HUES6 (cell line): ENCODE results near the gene QRSL1.

Experiments used
- H3K27ac ChIP-seq: 2 replicates; pipeline ENCODE4 v1.7.0; 2013; ENCODE audit warnings: low read depth, mild to moderate bottlenecking, low read length, inconsistent platforms
- H3K27me3 ChIP-seq: 2 replicates; pipeline ENCODE4 v1.6.1; 2013; ENCODE audit warnings: low read length; ENCODE audit not compliant: control insufficient read depth, insufficient read depth
- H3K36me3 ChIP-seq: 2 replicates; pipeline ENCODE4 v1.6.1; 2013; ENCODE audit warnings: low read length; ENCODE audit not compliant: control insufficient read depth, insufficient read depth
- H3K4me1 ChIP-seq: 2 replicates; pipeline ENCODE4 v1.6.1; 2013; ENCODE audit warnings: low read length; ENCODE audit not compliant: control insufficient read depth, insufficient read depth
- H3K4me3 ChIP-seq: 2 replicates; pipeline ENCODE4 v1.5.1; 2013; ENCODE audit warnings: low read depth, low read length
- H3K9ac ChIP-seq: one replicate; pipeline ENCODE4 v1.6.1; 2013; ENCODE audit warnings: mild to moderate bottlenecking, low read length
- H3K9me3 ChIP-seq: 2 replicates; pipeline ENCODE4 v1.6.1; 2013; ENCODE audit warnings: low read depth, low read length; ENCODE audit not compliant: control insufficient read depth, insufficient read depth

The QRSL1 gene

GRCh38 chr6:106702046-106702445 is 72.7 kb downstream of the QRSL1 start:
- Histone ChIP-seq H3K27ac (no peak overlapping the region), H3K27me3 (no peaks in the 10 kb centered on the region), H3K4me1 (peaks cover 5% of the 10 kb centered on the region; the same call in 1 of the 2 replicates), H3K36me3 (no peaks in the 10 kb centered on the region), H3K4me3 (no peak overlapping the region), H3K9ac (no peak overlapping the region), H3K9me3 (peaks cover 21% of the 10 kb centered on the region)

- Histone ChIP-seq H3K9me3 (peaks cover 21% of the 10 kb centered on the region), H3K27ac (no peak overlapping the region), H3K9ac (no peak overlapping the region), H3K4me3 (no peak overlapping the region), H3K4me1 (peaks cover 5% of the 10 kb centered on the region; the same call in 1 of the 2 replicates), H3K36me3 (no peaks in the 10 kb centered on the region), H3K27me3 (no peaks in the 10 kb centered on the region)
These were observed 73.2 kb downstream of the QRSL1 start for GRCh38 chr6:106702451-106703110.

GRCh38 chr6:106704327-106704726 is 74.9 kb downstream of the QRSL1 start:
- H3K9ac ChIP-seq = no peak overlapping the region
- H3K4me1 ChIP-seq = peaks cover 5% of the 10 kb centered on the region; the same call in 1 of the 2 replicates
- H3K27ac ChIP-seq = no peak overlapping the region
- no peak overlapping the region for H3K4me3 ChIP-seq
- no peaks in the 10 kb centered on the region for H3K36me3 ChIP-seq
- no peaks in the 10 kb centered on the region for H3K27me3 ChIP-seq
- peaks cover 21% of the 10 kb centered on the region for H3K9me3 ChIP-seq

DNA sequence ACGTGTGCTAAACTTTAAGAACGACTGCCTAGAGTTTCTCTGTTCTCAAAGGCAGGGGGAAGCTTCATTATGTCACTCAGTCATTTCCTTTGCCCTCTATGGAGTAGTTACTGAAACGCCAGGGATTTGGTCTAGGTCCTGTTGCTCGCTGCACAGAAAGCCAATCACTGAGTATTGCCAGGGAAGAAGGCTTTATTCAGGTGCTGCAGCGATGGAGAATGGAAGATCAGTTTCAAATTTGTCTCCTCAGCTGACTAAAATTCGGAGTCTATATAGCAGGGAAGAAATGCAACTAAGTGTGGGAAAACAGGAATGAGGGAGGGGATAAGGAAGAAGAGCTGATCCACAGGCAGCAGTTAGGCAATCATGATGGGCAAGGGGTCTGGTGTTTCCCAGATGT is 75.8 kb downstream of the QRSL1 start:
- H3K4me3 ChIP-seq = no peak overlapping the region
- no peak overlapping the region for H3K9ac ChIP-seq
- no peaks in the 10 kb centered on the region for H3K36me3 ChIP-seq
- H3K27ac ChIP-seq = no peak overlapping the region
- no peaks in the 10 kb centered on the region for H3K27me3 ChIP-seq
- H3K4me1 ChIP-seq = peaks cover 6% of the 10 kb centered on the region; the same call in 1 of the 2 replicates
- H3K9me3 ChIP-seq = peaks cover 21% of the 10 kb centered on the region

- H3K36me3 ChIP-seq = no peaks in the 10 kb centered on the region
- H3K9ac ChIP-seq = no peak overlapping the region
- H3K27ac ChIP-seq = no peak overlapping the region
- peaks cover 8% of the 10 kb centered on the region for H3K9me3 ChIP-seq
- peaks cover 8% of the 10 kb centered on the region; the same call in 1 of the 2 replicates for H3K4me1 ChIP-seq
- no peaks in the 10 kb centered on the region for H3K27me3 ChIP-seq
- H3K4me3 ChIP-seq = no peak overlapping the region
These were observed 81.2 kb downstream of the QRSL1 start for GRCh38 chr6:106710580-106710979.

GRCh38 chr6:106714281-106714680 is 84.9 kb downstream of the QRSL1 start:
- no peak overlapping the region for H3K27ac ChIP-seq
- H3K4me1 ChIP-seq = peaks cover 12% of the 10 kb centered on the region; the same call in 1 of the 2 replicates
- H3K36me3 ChIP-seq = no peaks in the 10 kb centered on the region
- H3K9me3 ChIP-seq = no peaks in the 10 kb centered on the region
- no peak overlapping the region for H3K9ac ChIP-seq
- H3K4me3 ChIP-seq = no peak overlapping the region
- no peaks in the 10 kb centered on the region for H3K27me3 ChIP-seq

DNA sequence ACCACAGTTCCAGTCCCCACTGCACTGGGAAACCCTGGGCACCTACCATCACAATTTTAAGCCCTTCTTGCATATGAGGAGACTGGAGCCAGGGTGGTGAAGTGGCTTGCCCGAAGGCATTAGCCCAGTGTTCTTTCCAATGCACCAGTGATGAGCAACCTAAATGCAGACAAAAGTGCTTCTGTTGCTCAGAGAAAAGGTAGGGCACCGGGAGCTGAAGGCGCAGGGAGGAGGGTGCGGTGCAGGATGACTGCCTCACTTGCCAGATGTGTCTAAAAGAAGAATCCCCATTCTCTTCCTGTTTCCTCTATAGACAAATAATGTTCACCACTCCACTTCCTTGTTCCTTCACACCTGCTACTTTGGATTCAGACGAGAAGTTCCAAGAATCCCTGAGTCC is 86.5 kb downstream of the QRSL1 start:
- Histone ChIP-seq H3K36me3 (no peaks in the 10 kb centered on the region), H3K9me3 (no peaks in the 10 kb centered on the region), H3K9ac (no peak overlapping the region), H3K27me3 (no peaks in the 10 kb centered on the region), H3K4me3 (no peak overlapping the region), H3K27ac (no peak overlapping the region), H3K4me1 (peaks cover 10% of the 10 kb centered on the region; the same call in 1 of the 2 replicates)

DNA sequence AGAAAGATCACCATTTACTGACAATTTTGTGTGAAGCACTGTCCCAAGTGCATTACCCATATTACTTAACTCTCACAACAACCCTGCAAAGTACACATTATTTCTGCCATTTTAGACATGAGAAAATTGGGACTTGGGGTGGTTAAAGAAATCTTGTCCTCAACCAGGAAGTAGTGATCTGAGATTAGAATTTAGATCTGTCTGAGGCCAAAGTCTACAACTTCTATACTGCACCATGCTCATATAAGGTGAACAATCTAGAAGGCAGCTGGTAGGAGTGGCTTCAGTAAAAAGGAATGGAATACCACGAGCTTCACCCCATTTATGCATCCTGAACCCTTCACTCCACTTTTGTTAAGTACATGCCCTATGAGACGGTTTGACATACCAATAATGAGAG is 87.6 kb downstream of the QRSL1 start:
- Histone ChIP-seq H3K36me3 (no peaks in the 10 kb centered on the region), H3K4me1 (peaks cover 13% of the 10 kb centered on the region), H3K27ac (no peak overlapping the region), H3K9ac (no peak overlapping the region), H3K9me3 (no peaks in the 10 kb centered on the region), H3K27me3 (no peaks in the 10 kb centered on the region), H3K4me3 (no peak overlapping the region)
